Keratinocyte (primary cell): ENCODE measurements around the gene BBLN. TPM values are rescaled to one million over a fixed set of nuclear protein-coding genes. Genes with fewer than 3 reads are reported as not detected.

Experiments used
- DNase-seq: peaks from one replicate; pipeline ENCODE4 v3.0.0-alpha.2; 2011; ENCODE audit warnings: low read depth, missing footprints, low spot score
- FAIRE-seq: peaks from 2 replicates; lab custom pipeline; 2011; peaks lifted over from hg19 to GRCh38; lab: Jason Lieb, UNC
- H2AFZ ChIP-seq: 2 replicates; pipeline ENCODE4 v1.6.0; 2012; ENCODE audit warnings: low read length, control low read depth, inconsistent platforms; ENCODE audit not compliant: control insufficient read depth
- H3K27ac ChIP-seq: 2 replicates; pipeline ENCODE4 v1.5.1; 2011; ENCODE audit warnings: low read length; ENCODE audit not compliant: control insufficient read depth, insufficient read depth
- H3K27me3 ChIP-seq: 3 replicates; pipeline ENCODE4 v1.6.0; 2011; ENCODE audit warnings: low read length; ENCODE audit not compliant: control insufficient read depth, insufficient read depth; ENCODE audit errors: extremely low read depth
- H3K36me3 ChIP-seq, 2 experiments: 2 replicates in 1 of 2; 3 replicates in 1 of 2; pipeline ENCODE4 v1.5.1; 2011; ENCODE audit warnings: low read length in 2 of 2, mild to moderate bottlenecking in 1 of 2; ENCODE audit not compliant: control insufficient read depth in 2 of 2, insufficient read depth in 2 of 2; ENCODE audit errors: extremely low read depth in 1 of 2
- H3K4me1 ChIP-seq: 3 replicates; pipeline ENCODE4 v1.5.1; 2011; ENCODE audit warnings: low read length; ENCODE audit not compliant: control insufficient read depth, insufficient read depth; ENCODE audit errors: extremely low read depth
- H3K4me2 ChIP-seq: 3 replicates; pipeline ENCODE4 v1.6.0; 2011; ENCODE audit warnings: low read depth, low read length; ENCODE audit not compliant: control insufficient read depth, insufficient read depth; ENCODE audit errors: extremely low read depth
- H3K4me3 ChIP-seq, 3 experiments: fragments of 200-600 bp in 1 of 3; sonication (generic) in 1 of 3; 2 replicates in 2 of 3; 3 replicates in 1 of 3; pipeline ENCODE4 v1.5.1; 2011 to 2016; ENCODE audit warnings: low read length in 3 of 3, mild to moderate bottlenecking in 3 of 3, control low read depth in 2 of 3, inconsistent platforms in 1 of 3, low read depth in 1 of 3, mixed read lengths in 1 of 3, mixed run types in 1 of 3, moderate library complexity in 1 of 3; ENCODE audit not compliant: control insufficient read depth in 2 of 3, insufficient read depth in 2 of 3; ENCODE audit errors: extremely low read depth in 1 of 3
- H3K79me2 ChIP-seq: 2 replicates; pipeline ENCODE4 v1.6.0; 2012; ENCODE audit warnings: low read length; ENCODE audit not compliant: control insufficient read depth, insufficient read depth
- H3K9ac ChIP-seq: 3 replicates; pipeline ENCODE4 v1.6.0; 2011; ENCODE audit warnings: low read length; ENCODE audit not compliant: control insufficient read depth, insufficient read depth; ENCODE audit errors: extremely low read depth
- H3K9me1 ChIP-seq: 3 replicates; pipeline ENCODE4 v1.6.0; 2011; ENCODE audit warnings: low read length; ENCODE audit not compliant: control insufficient read depth, insufficient read depth; ENCODE audit errors: extremely low read depth
- H3K9me3 ChIP-seq: 2 replicates; pipeline ENCODE4 v1.5.1; 2012; ENCODE audit warnings: low read depth, low read length; ENCODE audit not compliant: control insufficient read depth
- H4K20me1 ChIP-seq: 3 replicates; pipeline ENCODE4 v1.6.0; 2011; ENCODE audit warnings: low read length; ENCODE audit not compliant: control insufficient read depth, insufficient read depth; ENCODE audit errors: extremely low read depth
- EZH2 ChIP-seq: IDR thresholded peaks from one replicate; pipeline ENCODE4 v1.6.1; 2012; ENCODE audit warnings: inconsistent platforms, mild to moderate bottlenecking, low read length, moderate library complexity
- dilution Hi-C: fragments of 300-500 bp; cut with MboI; formaldehyde crosslinking; loops from one replicate; pipeline ENCODE4 v1.7.0; 2020; ENCODE audit warnings: low sequenced_read_pairs; ENCODE audit not compliant: extremely low pct_ligation_motif_present
- polyA plus RNA-seq, 5 experiments: library from polyadenylated mRNA; depleted of rRNA in 3 of 5; stranded (reverse) in 3 of 5; stranded (forward) in 1 of 5; unstranded in 1 of 5; fragments of >200 nt; gene quantifications; 1 replicate in 1 of 5; 2 replicates in 3 of 5; 3 replicates in 1 of 5; pipeline versions ENCODE4 v1.2.1 to v1.2.3, GENCODE V29; 2011 to 2012; ENCODE audit warnings: missing spikeins in 2 of 5, low read depth in 1 of 5, low replicate concordance in 1 of 5
- TF ChIP-seq, protein P1 (sequence below), 3 experiments: IDR thresholded peaks in 1 of 3; conservative IDR thresholded peaks in 1 of 3; optimal IDR thresholded peaks in 1 of 3; 2 replicates in 2 of 3; 3 replicates in 1 of 3; pipeline versions ENCODE3 to v1.5.1; 2011; ENCODE audit warnings: low read length in 3 of 3, mild to moderate bottlenecking in 3 of 3, moderate library complexity in 2 of 3, control low read depth in 1 of 3, inconsistent platforms in 1 of 3; ENCODE audit not compliant: insufficient read depth in 2 of 3; ENCODE audit errors: extremely low read depth in 1 of 3

Gene BBLN
- polyA plus RNA-seq, 1 donor (not counting 4 experiments of a cell fraction or from before 2014, with no cell fraction given): 35.9 TPM

DNA sequence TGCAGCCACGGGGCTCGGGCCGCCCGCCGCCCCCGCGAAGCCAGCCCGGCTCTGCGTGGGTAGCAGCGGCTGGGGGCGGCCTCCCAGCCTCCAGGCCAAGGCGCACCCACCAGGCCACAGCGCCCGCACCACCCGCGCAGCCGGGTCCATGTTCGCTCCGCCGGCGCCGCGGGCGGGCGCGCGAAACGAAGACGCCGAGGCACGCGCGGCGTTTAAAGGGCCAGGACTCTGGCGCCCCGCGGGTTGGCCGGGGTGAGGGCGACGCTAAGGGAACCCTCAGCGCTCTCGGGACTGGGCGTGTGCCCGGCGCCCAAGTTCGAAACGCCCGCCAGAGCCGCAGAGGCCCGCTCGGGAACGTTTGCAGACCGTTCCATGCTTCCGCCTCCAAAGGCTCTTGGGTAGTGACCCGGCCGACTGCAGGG, 32.5 kb upstream of the BBLN start, which contains the start of gene PTGES2:
TSS of gene PTGES2 (minus strand) at position 162 of the 422 bp plus-strand sequence. CDS start at position 150, 12 bp downstream.
- dilution Hi-C loops: no loop called here
- FAIRE-seq: no peak

DNA sequence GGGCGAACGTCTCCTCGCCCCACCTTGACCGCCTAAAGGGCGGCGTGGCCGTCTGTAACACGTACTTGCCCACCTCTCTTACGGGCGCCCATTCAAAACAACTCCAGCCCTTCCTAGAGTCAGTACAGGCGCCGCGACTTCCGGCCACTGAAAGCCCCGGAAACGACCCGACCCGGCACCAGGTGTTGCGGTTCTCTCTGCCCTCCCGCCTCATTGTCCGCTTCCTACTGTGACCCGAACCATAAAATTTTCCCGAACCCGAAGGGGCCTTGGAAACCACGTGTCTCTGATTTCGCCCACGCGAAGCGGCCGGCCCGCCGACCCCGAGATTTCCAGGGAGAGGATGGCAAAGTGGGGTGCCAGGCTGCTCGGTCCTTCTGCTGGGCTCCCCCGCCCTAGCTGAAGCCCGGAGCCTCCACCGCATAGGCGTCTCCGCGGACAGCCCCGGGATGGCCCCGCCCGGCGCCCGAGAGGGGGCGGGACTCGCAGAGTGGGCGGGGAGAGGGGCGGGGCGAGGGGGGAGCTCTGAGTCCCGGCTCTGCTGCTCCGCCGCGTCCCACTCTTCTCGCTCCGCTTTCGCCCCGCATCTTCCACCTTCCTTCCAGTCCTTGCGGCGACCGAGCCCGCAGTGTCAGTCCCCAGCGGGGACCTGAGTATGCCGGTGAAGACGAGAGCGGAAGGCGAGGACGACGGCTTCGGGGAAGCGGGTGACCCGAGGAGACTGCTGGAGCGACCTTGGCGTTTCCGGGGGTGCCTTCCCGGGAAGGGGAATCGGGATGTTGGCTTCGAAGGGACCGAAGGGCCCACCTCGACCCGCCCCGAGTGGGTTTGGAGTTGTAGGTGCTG, 31.9 kb upstream of the BBLN start:
- DNase-seq (no peak), FAIRE-seq (no peak)
- no peak for TF ChIP-seq EZH2
- TF ChIP-seq, protein P1, sequence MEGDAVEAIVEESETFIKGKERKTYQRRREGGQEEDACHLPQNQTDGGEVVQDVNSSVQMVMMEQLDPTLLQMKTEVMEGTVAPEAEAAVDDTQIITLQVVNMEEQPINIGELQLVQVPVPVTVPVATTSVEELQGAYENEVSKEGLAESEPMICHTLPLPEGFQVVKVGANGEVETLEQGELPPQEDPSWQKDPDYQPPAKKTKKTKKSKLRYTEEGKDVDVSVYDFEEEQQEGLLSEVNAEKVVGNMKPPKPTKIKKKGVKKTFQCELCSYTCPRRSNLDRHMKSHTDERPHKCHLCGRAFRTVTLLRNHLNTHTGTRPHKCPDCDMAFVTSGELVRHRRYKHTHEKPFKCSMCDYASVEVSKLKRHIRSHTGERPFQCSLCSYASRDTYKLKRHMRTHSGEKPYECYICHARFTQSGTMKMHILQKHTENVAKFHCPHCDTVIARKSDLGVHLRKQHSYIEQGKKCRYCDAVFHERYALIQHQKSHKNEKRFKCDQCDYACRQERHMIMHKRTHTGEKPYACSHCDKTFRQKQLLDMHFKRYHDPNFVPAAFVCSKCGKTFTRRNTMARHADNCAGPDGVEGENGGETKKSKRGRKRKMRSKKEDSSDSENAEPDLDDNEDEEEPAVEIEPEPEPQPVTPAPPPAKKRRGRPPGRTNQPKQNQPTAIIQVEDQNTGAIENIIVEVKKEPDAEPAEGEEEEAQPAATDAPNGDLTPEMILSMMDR (optimal IDR thresholded peaks at IDR 0.05 in 1 of 3, IDR thresholded peaks at IDR 0.05 in 1 of 3, conservative IDR thresholded peaks at IDR 0.05 in 1 of 3; ENCODE audit: extremely low read depth in 1 of 3, insufficient read depth in 2 of 3, low read length in 3 of 3): no peak
- Histone ChIP-seq H2AFZ (peak overlapping the region; percentile 89), H3K4me3 (peak overlapping the region; percentile 80 to 93 (median 93)), H3K9me3 (no peaks in the 10 kb centered on the region), H3K79me2 (peaks cover 26% of the 10 kb centered on the region), H3K4me2 (peak overlapping the region; percentile 91), H3K27ac (peak overlapping the region; percentile 94), H3K9me1 (no peaks in the 10 kb centered on the region), H4K20me1 (peaks cover 3% of the 10 kb centered on the region), H3K4me1 (peaks cover 11% of the 10 kb centered on the region), H3K36me3 (peaks cover 9 to 12% of the 10 kb centered on the region in 2 experiments), H3K9ac (peak overlapping the region; percentile 92), H3K27me3 (no peaks in the 10 kb centered on the region)
- dilution Hi-C loops: no loop called here

More for the DNA sequence above, 32.5 kb upstream of the BBLN start, which contains the start of gene PTGES2:
- Histone ChIP-seq H2AFZ (peak within 1 kb of the TSS; percentile 89), H4K20me1 (peaks cover 3% of the 10 kb centered on the region), H3K4me3 (peak within 1 kb of the TSS; percentile 80 to 93 (median 93)), H3K27me3 (no peaks in the 10 kb centered on the region), H3K4me1 (peaks cover 11% of the 10 kb centered on the region), H3K36me3 (peaks cover 14% of the 10 kb centered on the region in 2 experiments), H3K9me1 (no peaks in the 10 kb centered on the region), H3K27ac (peak within 1 kb of the TSS; percentile 94), H3K9ac (peak within 1 kb of the TSS; percentile 92), H3K79me2 (peaks cover 26% of the 10 kb centered on the region), H3K9me3 (no peaks in the 10 kb centered on the region), H3K4me2 (peak within 1 kb of the TSS; percentile 91)
- no peak for TF ChIP-seq EZH2
- TF ChIP-seq, protein P1 (optimal IDR thresholded peaks at IDR 0.05 in 1 of 3, IDR thresholded peaks at IDR 0.05 in 1 of 3, conservative IDR thresholded peaks at IDR 0.05 in 1 of 3; ENCODE audit: extremely low read depth in 1 of 3, insufficient read depth in 2 of 3, low read length in 3 of 3): no peak
- no peak for DNase-seq
